CD14-positive monocyte (primary cell): ENCODE data around the gene FOXG1. TPM values are rescaled to one million over a fixed set of nuclear protein-coding genes. Genes with fewer than 3 reads are reported as not detected.

Source experiments
- DNase-seq, 3 donors: peaks; one replicate each; pipeline ENCODE4 v3.0.0-alpha.2; 2011 to 2022
- H2AFZ ChIP-seq: 2 replicates; pipeline ENCODE4 v1.6.0; 2012; ENCODE audit warnings: mild to moderate bottlenecking, low read depth, low read length, inconsistent platforms; ENCODE audit not compliant: insufficient read depth, poor library complexity, severe bottlenecking
- H3K27ac ChIP-seq, 2 donors: 1 replicate in 1 of 2; 2 replicates in 1 of 2; pipeline ENCODE4 v1.5.1; 2012 to 2013; ENCODE audit warnings: low read length in 2 of 2, control low read depth in 1 of 2, inconsistent platforms in 1 of 2, low read depth in 1 of 2, mild to moderate bottlenecking in 1 of 2
- H3K27me3 ChIP-seq, 2 donors: one replicate each; pipeline versions ENCODE4 v1.6.0 to v1.6.1; 2011 to 2013; ENCODE audit warnings: low read length in 2 of 2; ENCODE audit not compliant: control insufficient read depth in 2 of 2, insufficient read depth in 2 of 2
- H3K36me3 ChIP-seq, 2 donors: replicated peaks in 1 of 2; 1 replicate in 1 of 2; 2 replicates in 1 of 2; pipeline versions ENCODE4 v1.5.1 to v1.6.1; 2012 to 2013; ENCODE audit warnings: low read length in 2 of 2, control low read depth in 1 of 2, inconsistent platforms in 1 of 2, mild to moderate bottlenecking in 1 of 2; ENCODE audit not compliant: insufficient read depth in 2 of 2, control insufficient read depth in 1 of 2
- H3K4me1 ChIP-seq, 2 donors: 1 replicate in 1 of 2; 2 replicates in 1 of 2; pipeline versions ENCODE4 v1.5.1 to v1.6.1; 2012 to 2013; ENCODE audit warnings: low read length in 2 of 2, control low read depth in 1 of 2, inconsistent platforms in 1 of 2, mild to moderate bottlenecking in 1 of 2, moderate library complexity in 1 of 2; ENCODE audit not compliant: insufficient read depth in 2 of 2, control insufficient read depth in 1 of 2
- H3K4me2 ChIP-seq: replicated peaks from 2 replicates; pipeline ENCODE3; 2012; ENCODE audit warnings: low read length, moderate library complexity, mild to moderate bottlenecking; ENCODE audit not compliant: poor library complexity, severe bottlenecking; ENCODE audit errors: extremely low read depth
- H3K4me3 ChIP-seq, 3 experiments: fragments of 200-600 bp in 1 of 3; sonication (generic) in 1 of 3; replicated peaks in 1 of 3; 1 replicate in 2 of 3; 2 replicates in 1 of 3; pipeline ENCODE4 v1.5.1; 2011 to 2013; ENCODE audit warnings: low read length in 3 of 3, mild to moderate bottlenecking in 3 of 3, control low read depth in 2 of 3, low read depth in 2 of 3, inconsistent platforms in 1 of 3, moderate library complexity in 1 of 3
- H3K79me2 ChIP-seq: 2 replicates; pipeline ENCODE4 v1.6.0; 2012; ENCODE audit warnings: mild to moderate bottlenecking, control low read depth, inconsistent platforms, low read length, moderate library complexity; ENCODE audit not compliant: insufficient read depth
- H3K9ac ChIP-seq: 2 replicates; pipeline ENCODE4 v1.6.0; 2017; ENCODE audit warnings: low read length, mild to moderate bottlenecking; ENCODE audit not compliant: insufficient read depth, poor library complexity, severe bottlenecking
- H3K9me3 ChIP-seq, 2 donors: replicated peaks in 1 of 2; 1 replicate in 1 of 2; 2 replicates in 1 of 2; pipeline versions ENCODE4 v1.5.1 to v1.6.1; 2012 to 2013; ENCODE audit warnings: low read length in 2 of 2, control low read depth in 1 of 2; ENCODE audit not compliant: control insufficient read depth in 1 of 2, insufficient read depth in 1 of 2
- H4K20me1 ChIP-seq: 2 replicates; pipeline ENCODE4 v1.6.0; 2012; ENCODE audit warnings: mild to moderate bottlenecking, low read length, control low read depth, moderate library complexity; ENCODE audit not compliant: insufficient read depth
- H3K27ac Mint-ChIP-seq, 7 donors: one replicate each; pipeline ENCODE4 v1.8.0; 2020; ENCODE audit warnings: mild to moderate bottlenecking in 7 of 7, mixed read lengths in 7 of 7, moderate library complexity in 6 of 7, inconsistent platforms in 2 of 7
- H3K27me3 Mint-ChIP-seq, 3 donors: one replicate each; pipeline ENCODE4 v1.8.0; 2021 to 2022; ENCODE audit warnings: low read depth in 3 of 3, mild to moderate bottlenecking in 3 of 3, mixed read lengths in 3 of 3, moderate library complexity in 3 of 3, inconsistent platforms in 1 of 3
- H3K36me3 Mint-ChIP-seq, 2 donors: one replicate each; pipeline ENCODE4 v1.8.0; 2020; ENCODE audit warnings: mixed read lengths in 2 of 2, inconsistent platforms in 1 of 2, mild to moderate bottlenecking in 1 of 2
- H3K4me1 Mint-ChIP-seq: one replicate; pipeline ENCODE4 v1.8.0; 2020; ENCODE audit warnings: mild to moderate bottlenecking, mixed read lengths
- H3K4me3 Mint-ChIP-seq, 2 donors: one replicate each; pipeline ENCODE4 v1.8.0; 2020; ENCODE audit warnings: mild to moderate bottlenecking in 2 of 2, mixed read lengths in 2 of 2, moderate library complexity in 1 of 2
- H3K9me3 Mint-ChIP-seq, 7 donors: one replicate each; pipeline ENCODE4 v1.8.0; 2020 to 2022; ENCODE audit warnings: mixed read lengths in 7 of 7, mild to moderate bottlenecking in 6 of 7, moderate library complexity in 6 of 7, inconsistent platforms in 2 of 7
- WGBS: methylation state at CpG from one replicate; pipeline ENCODE4 v1.1.5; 2013; ENCODE audit warnings: missing lambda C conversion rate; ENCODE audit not compliant: insufficient coverage; 5-methylcytosine and 5-hydroxymethylcytosine counted together
- intact Hi-C, 2 donors: fragments of 100-400 bp; cut with micrococcal nuclease; formaldehyde crosslinking; loops; one replicate each; pipeline versions ENCODE4 v1.15.0 to v1.15.1; 2023
- polyA plus RNA-seq, 3 donors: library from polyadenylated mRNA; depleted of rRNA in 1 of 3; unstranded in 2 of 3; stranded (reverse) in 1 of 3; fragments of 300-500 nt in 2 of 3; fragments of >200 nt in 1 of 3; fragmentation: Illumina TruSeq in 2 of 3; gene quantifications; 1 replicate in 2 of 3; 2 replicates in 1 of 3; pipeline ENCODE4 v1.2.3, GENCODE V29; 2012 to 2021
- TF ChIP-seq, protein P1 (sequence below): fragments of 200-600 bp; IDR thresholded peaks from one replicate; pipeline ENCODE4 v1.8.0; 2022; ENCODE audit warnings: antibody characterized with exemption, mild to moderate bottlenecking

FOXG1 gene
- polyA plus RNA-seq, 3 donors, result not detected

DNA sequence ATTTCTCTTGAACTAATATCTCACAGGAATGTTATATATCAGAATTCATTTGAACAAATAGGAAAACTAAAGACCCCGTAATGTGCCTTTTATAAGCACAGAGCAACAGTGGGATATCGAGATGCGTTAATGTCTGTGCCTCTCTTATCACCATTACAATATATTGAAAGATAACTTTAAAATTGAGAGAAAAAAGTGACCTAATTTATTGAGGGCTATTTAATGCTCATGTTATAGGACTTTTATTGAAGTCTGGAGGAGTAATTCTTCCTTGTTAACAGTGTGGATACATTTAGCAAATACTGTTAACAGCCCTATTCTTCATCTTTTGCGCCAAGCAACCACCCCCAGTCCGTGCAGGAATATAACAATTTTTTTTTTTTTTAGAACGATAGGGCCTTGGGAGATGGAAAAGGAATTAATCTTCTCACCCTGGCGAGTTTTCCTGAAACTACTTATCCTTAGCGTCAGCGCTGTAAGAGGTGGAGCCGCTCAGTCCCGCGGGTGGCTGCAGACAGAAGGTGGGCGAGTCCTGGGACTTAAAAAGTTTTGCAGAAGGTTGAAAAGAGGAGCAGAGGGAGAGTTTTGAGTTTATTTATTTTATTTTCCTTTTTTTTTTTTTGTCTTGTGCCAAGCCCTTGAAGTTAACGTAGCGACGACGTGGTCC is 11.0 kb downstream of the FOXG1 start:
- Mint-ChIP-seq H3K4me3 (peak overlapping the region in 1 of 2 donors; percentile 56), H3K27ac (no peak overlapping the region), H3K9me3 (peaks cover 10 to 49% (median 22%) of the 10 kb centered on the region in 7 donors), H3K27me3 (peaks cover 78 to 89% (median 80%) of the 10 kb centered on the region in 3 donors), H3K4me1 (no peaks in the 10 kb centered on the region), H3K36me3 (peaks cover 4 to 5% of the 10 kb centered on the region in 2 donors)
- no peaks in the 10 kb centered on the region for H3K4me1 ChIP-seq
- H3K36me3 ChIP-seq, result no peaks in the 10 kb centered on the region
- intact Hi-C loops, result no loop called here
- H3K4me2 ChIP-seq, result no peak overlapping the region
- H2AFZ ChIP-seq, result no peak overlapping the region
- H3K79me2 ChIP-seq, result no peaks in the 10 kb centered on the region
- WGBS, result 8% methylated on average over 4 of the region's 17 CpGs
- H3K4me3 ChIP-seq, result no peak overlapping the region
- TF ChIP-seq, protein P1, sequence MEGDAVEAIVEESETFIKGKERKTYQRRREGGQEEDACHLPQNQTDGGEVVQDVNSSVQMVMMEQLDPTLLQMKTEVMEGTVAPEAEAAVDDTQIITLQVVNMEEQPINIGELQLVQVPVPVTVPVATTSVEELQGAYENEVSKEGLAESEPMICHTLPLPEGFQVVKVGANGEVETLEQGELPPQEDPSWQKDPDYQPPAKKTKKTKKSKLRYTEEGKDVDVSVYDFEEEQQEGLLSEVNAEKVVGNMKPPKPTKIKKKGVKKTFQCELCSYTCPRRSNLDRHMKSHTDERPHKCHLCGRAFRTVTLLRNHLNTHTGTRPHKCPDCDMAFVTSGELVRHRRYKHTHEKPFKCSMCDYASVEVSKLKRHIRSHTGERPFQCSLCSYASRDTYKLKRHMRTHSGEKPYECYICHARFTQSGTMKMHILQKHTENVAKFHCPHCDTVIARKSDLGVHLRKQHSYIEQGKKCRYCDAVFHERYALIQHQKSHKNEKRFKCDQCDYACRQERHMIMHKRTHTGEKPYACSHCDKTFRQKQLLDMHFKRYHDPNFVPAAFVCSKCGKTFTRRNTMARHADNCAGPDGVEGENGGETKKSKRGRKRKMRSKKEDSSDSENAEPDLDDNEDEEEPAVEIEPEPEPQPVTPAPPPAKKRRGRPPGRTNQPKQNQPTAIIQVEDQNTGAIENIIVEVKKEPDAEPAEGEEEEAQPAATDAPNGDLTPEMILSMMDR, result no peak
- H3K27ac ChIP-seq, result no peak overlapping the region
- H3K9ac ChIP-seq, result no peak overlapping the region
- no peaks in the 10 kb centered on the region for H4K20me1 ChIP-seq
- DNase-seq, result no peak
- H3K9me3 ChIP-seq, result peaks cover 10 to 41% of the 10 kb centered on the region in 2 donors
- peaks cover 82 to 99% of the 10 kb centered on the region in 2 donors for H3K27me3 ChIP-seq

DNA sequence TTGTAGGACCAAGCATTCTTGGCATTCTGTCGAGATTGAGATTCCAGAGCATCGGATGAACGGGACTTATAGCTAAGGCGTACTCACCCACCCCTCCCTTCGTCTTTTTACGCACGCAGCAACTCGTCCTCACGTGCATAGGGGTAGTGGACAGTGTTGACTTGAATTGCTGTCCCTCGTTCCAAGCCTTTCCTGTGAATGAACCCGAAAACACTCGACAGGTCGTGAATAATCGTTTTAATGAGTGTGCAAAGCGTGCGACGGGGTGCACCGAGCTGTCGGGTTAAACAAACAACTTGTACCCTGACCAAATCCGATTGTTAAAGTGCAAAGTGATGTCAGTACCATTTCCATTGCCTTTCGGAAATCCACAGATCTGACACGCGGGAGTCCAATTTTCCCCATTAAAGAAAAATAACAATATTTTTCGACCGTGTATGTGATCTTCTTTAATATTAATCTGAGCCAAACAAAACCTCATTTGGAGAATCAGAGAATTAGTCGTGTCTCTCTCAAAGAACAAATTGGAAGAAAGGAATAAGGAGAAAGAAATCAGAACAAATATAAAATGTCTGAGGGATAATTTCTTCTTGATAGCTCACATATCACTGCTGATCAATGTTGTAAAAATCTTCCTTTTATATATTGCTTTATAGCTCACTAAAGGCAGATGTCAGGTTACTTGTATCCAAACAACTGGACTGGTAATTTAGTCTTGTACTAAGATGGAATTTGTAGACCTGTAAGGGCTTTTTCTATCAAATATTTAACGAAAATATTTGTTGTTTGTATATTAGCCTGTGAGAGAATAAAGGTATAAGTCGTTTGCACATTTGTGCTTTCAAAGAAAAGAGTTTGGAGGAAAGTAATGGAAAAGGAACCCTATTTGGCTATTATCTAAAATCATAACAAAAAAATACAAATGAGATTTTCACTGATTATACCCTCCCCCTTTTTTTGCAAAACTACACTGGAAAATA is 11.8 kb downstream of the FOXG1 start:
- Histone ChIP-seq H3K36me3 (no peaks in the 10 kb centered on the region), H3K9ac (no peak overlapping the region), H3K27me3 (peaks cover 76 to 99% of the 10 kb centered on the region in 2 donors), H3K79me2 (no peaks in the 10 kb centered on the region), H3K4me2 (no peak overlapping the region), H3K9me3 (peaks cover 10 to 33% of the 10 kb centered on the region in 2 donors), H3K27ac (no peak overlapping the region), H3K4me1 (no peaks in the 10 kb centered on the region), H4K20me1 (no peaks in the 10 kb centered on the region), H3K4me3 (no peak overlapping the region), H2AFZ (no peak overlapping the region)
- H3K4me1 Mint-ChIP-seq, result no peaks in the 10 kb centered on the region
- intact Hi-C loops, result no loop called here
- 1% methylated on average over 15 of the region's 28 CpGs for WGBS
- peaks cover 77 to 88% (median 79%) of the 10 kb centered on the region in 3 donors for H3K27me3 Mint-ChIP-seq
- H3K9me3 Mint-ChIP-seq, result peaks cover 10 to 41% (median 21%) of the 10 kb centered on the region in 7 donors
- peaks cover 4 to 5% of the 10 kb centered on the region in 2 donors for H3K36me3 Mint-ChIP-seq
- H3K4me3 Mint-ChIP-seq, result peak overlapping the region in 1 of 2 donors; percentile 56
- TF ChIP-seq, protein P1, result no peak
- DNase-seq, result no peak
- no peak overlapping the region for H3K27ac Mint-ChIP-seq
